OCI-LY3 (cell line): ENCODE measurements around the gene KIF25.

Experiments used
- H2AFZ ChIP-seq: fragments of 200-600, 300-600 bp; shearing (Covaris generic); 2 replicates; pipeline ENCODE4 v1.6.0; 2014; ENCODE audit warnings: antibody characterized with exemption, low read depth, low read length
- H3K27ac ChIP-seq: fragments of 200-600, 300-600 bp; sonication (generic); 2 replicates; pipeline ENCODE4 v1.5.1; 2014; ENCODE audit warnings: mild to moderate bottlenecking, low read length, moderate library complexity, mixed read lengths
- H3K27me3 ChIP-seq: fragments of 200-600, 300-600 bp; sonication (generic); 2 replicates; pipeline ENCODE4 v1.6.1; 2014; ENCODE audit warnings: low read depth, low read length, mixed read lengths
- H3K36me3 ChIP-seq: fragments of 200-600, 300-600 bp; sonication (generic); replicated peaks from 2 replicates; pipeline ENCODE3; 2014; ENCODE audit warnings: low read depth, low read length, mixed read lengths
- H3K4me1 ChIP-seq: fragments of 300-600, 200-600 bp; sonication (generic); 2 replicates; pipeline ENCODE4 v1.6.1; 2014; ENCODE audit warnings: low read length, mixed read lengths
- H3K4me2 ChIP-seq: fragments of 200-600, 300-600 bp; sonication (generic); 2 replicates; pipeline ENCODE4 v1.6.1; 2014; ENCODE audit warnings: low read length, mixed read lengths
- H3K4me3 ChIP-seq: fragments of 300-600, 200-600 bp; sonication (generic); 2 replicates; pipeline ENCODE4 v1.5.1; 2014; ENCODE audit warnings: antibody characterized with exemption, mild to moderate bottlenecking, low read length, moderate library complexity
- H3K79me2 ChIP-seq: fragments of 300-600, 200-600 bp; shearing (Covaris generic); 2 replicates; pipeline ENCODE4 v1.6.1; 2014; ENCODE audit warnings: mild to moderate bottlenecking, low read length, mixed read lengths
- H3K9ac ChIP-seq: fragments of 300-600, 200-600 bp; shearing (Covaris generic); 2 replicates; pipeline ENCODE4 v1.6.0; 2014; ENCODE audit warnings: mild to moderate bottlenecking, low read length, moderate library complexity
- H3K9me3 ChIP-seq: fragments of 200-600, 300-600 bp; shearing (Covaris generic); 2 replicates; pipeline ENCODE4 v1.6.1; 2014; ENCODE audit warnings: low read length, mixed read lengths; ENCODE audit not compliant: insufficient read depth
- H4K20me1 ChIP-seq: fragments of 200-600, 300-600 bp; sonication (generic); 2 replicates; pipeline ENCODE4 v1.6.1; 2016; ENCODE audit warnings: low read length, mixed read lengths; ENCODE audit not compliant: insufficient read depth
- CTCF ChIP-seq: fragments of 200-600, 300-600 bp; sonication (generic); IDR thresholded peaks from 2 replicates; pipeline ENCODE4 v1.5.1; 2014; ENCODE audit warnings: antibody characterized with exemption, low read length, low read depth
- EZH2phosphoT487 ChIP-seq: fragments of 200-600 bp; shearing (Covaris generic); IDR thresholded peaks from 2 replicates; pipeline ENCODE4 v1.6.1; 2018; ENCODE audit warnings: antibody characterized with exemption, mixed run types, low read depth

Gene KIF25

DNA sequence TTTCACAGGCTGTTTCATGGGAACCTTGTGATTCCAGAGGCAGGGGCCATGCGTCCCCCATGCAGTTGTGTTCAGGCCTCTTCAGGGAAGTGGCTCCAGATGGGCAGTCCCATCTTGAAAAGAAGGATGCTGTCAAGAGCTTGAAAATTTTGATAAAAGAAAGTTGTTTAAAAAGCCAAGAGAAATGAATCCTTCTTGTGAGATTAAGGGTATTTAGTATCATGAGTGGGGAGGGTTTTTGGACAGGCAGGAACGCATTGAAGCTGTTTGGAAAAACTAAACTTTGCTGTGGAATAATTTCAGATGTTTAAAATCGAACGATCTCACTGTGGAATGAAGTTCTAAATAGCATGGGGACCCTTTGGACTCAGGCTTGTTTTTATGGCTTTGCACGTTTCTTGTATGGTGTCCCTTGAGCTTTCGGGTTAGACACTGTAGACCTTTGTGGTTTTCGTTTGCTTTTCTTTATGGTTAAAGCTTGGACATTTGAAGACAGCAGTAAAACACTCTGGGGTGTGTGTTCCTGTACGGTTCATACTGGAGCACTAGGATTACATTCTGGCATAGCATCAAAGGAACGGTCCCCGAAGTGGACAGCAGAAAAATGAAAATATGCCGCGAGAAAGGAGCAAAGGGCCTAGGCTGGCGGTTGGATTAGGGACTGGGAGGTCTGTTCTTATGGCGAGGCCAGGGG lies 18.2 kb downstream of the KIF25 start:
- Histone ChIP-seq H3K27me3 (no peaks in the 10 kb centered on the region), H2AFZ (no peak overlapping the region), H3K4me2 (no peak overlapping the region), H3K4me3 (no peak overlapping the region), H3K9me3 (no peaks in the 10 kb centered on the region; the same call in 1 of the 2 replicates), H3K9ac (no peak overlapping the region), H3K36me3 (no peaks in the 10 kb centered on the region), H3K27ac (no peak overlapping the region), H3K4me1 (peaks cover 6% of the 10 kb centered on the region), H4K20me1 (no peaks in the 10 kb centered on the region), H3K79me2 (no peaks in the 10 kb centered on the region)
- TF ChIP-seq EZH2phosphoT487, result no peak
- TF ChIP-seq CTCF, result no peak

GRCh38 chr6:168016176-168016620 lies 18.7 kb downstream of the KIF25 start:
- Histone ChIP-seq H3K4me1 (peaks cover 6% of the 10 kb centered on the region), H2AFZ (no peak overlapping the region), H4K20me1 (no peaks in the 10 kb centered on the region), H3K79me2 (no peaks in the 10 kb centered on the region), H3K4me3 (no peak overlapping the region), H3K9me3 (no peaks in the 10 kb centered on the region; the same call in 1 of the 2 replicates), H3K4me2 (no peak overlapping the region), H3K36me3 (no peaks in the 10 kb centered on the region), H3K27ac (no peak overlapping the region), H3K9ac (no peak overlapping the region), H3K27me3 (no peaks in the 10 kb centered on the region)
- TF ChIP-seq EZH2phosphoT487 (no peak), CTCF (no peak)

DNA sequence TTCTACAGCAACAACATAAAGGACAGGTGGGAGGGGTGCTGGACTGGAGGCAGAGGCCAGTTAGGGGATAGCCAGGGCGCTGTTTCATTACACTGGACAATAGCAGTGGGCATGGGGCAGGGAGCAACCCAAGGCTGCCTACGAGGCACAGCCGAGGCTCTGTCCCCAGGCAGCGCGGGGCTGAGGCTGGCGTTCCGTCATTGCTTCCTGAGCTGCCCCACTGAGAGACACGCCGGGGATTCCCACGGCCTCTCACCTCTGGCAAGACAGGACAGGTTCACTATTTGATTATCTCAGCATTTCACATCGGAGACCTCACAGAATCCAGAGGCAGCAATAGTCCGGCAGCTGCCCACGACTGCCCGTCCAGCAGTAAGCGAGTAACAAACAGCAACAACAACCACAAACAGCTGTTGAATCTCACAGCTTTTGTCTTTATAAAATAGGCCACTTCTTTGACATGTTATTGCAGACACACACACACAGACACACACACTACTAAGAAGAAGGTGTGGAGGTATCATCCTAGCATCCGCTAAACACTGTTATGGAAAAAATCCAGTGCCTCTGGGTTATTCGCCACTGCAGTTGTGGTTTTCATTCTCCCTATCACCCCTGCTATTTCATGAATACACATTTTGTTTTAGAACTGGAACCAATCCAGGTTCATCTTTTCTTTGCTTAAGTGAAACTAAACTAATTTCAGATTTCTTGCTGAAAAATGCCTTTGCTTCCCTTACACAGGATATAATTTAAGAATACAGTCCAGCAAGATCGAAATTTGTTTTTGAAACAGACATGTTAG lies 19.5 kb downstream of the KIF25 start:
- no peak overlapping the region for H2AFZ ChIP-seq
- no peak overlapping the region for H3K4me3 ChIP-seq
- H3K9me3 ChIP-seq, result no peaks in the 10 kb centered on the region
- no peaks in the 10 kb centered on the region for H3K79me2 ChIP-seq
- H3K27me3 ChIP-seq, result no peaks in the 10 kb centered on the region
- H4K20me1 ChIP-seq, result no peaks in the 10 kb centered on the region
- H3K36me3 ChIP-seq, result no peaks in the 10 kb centered on the region
- no peak for TF ChIP-seq EZH2phosphoT487
- TF ChIP-seq CTCF, result no peak
- peaks cover 6% of the 10 kb centered on the region for H3K4me1 ChIP-seq
- no peak overlapping the region for H3K9ac ChIP-seq
- H3K4me2 ChIP-seq, result no peak overlapping the region
- H3K27ac ChIP-seq, result no peak overlapping the region

DNA sequence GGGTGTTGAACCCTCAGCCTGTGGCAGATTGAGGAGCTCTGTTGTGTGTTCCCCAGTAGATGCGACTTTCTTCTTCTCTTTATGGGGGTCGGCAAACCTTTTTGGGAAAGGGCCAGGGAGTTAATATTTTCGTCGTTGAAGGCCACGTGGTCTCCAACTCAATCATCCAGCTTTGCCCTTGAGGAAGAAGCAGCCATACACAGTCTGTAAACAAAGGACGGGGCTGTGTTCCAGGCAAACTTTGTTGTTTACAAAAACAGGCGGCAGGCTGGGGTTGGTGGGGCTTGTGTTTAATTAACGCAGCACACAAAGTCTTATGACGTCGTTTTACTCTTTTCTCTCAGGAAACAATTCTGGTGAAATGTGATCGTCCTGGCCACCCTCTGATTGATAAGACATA lies 20.2 kb downstream of the KIF25 start:
- Histone ChIP-seq H4K20me1 (no peaks in the 10 kb centered on the region), H3K4me2 (no peak overlapping the region), H2AFZ (no peak overlapping the region), H3K9ac (no peak overlapping the region), H3K9me3 (no peaks in the 10 kb centered on the region), H3K27ac (no peak overlapping the region), H3K79me2 (no peaks in the 10 kb centered on the region), H3K4me1 (peaks cover 6% of the 10 kb centered on the region), H3K36me3 (no peaks in the 10 kb centered on the region), H3K27me3 (no peaks in the 10 kb centered on the region), H3K4me3 (no peak overlapping the region)
- TF ChIP-seq CTCF, result no peak
- no peak for TF ChIP-seq EZH2phosphoT487
